Ishikawa (cell line): ENCODE measurements around the gene ZCCHC7.

Source experiments
- CEBPB ChIP-seq: IDR thresholded peaks from 2 replicates; pipeline ENCODE4 v1.6.1; 2012
- CREB1 ChIP-seq: IDR thresholded peaks from 2 replicates; pipeline ENCODE4 v1.6.1; 2012; ENCODE audit warnings: low read depth
- EGR1 ChIP-seq: IDR thresholded peaks from 2 replicates; pipeline ENCODE4 v1.6.1; 2012
- EP300 ChIP-seq: IDR thresholded peaks from 2 replicates; pipeline ENCODE4 v1.6.1; 2012; ENCODE audit warnings: borderline replicate concordance
- FOXM1 ChIP-seq: IDR thresholded peaks from 2 replicates; pipeline ENCODE4 v1.6.1; 2012; ENCODE audit warnings: low read depth, borderline replicate concordance
- MAX ChIP-seq: IDR thresholded peaks from 2 replicates; pipeline ENCODE4 v1.6.1; 2012
- NFIC ChIP-seq: IDR thresholded peaks from 2 replicates; pipeline ENCODE4 v1.6.1; 2012
- RAD21 ChIP-seq: IDR thresholded peaks from 2 replicates; pipeline ENCODE4 v1.6.1; 2012; ENCODE audit warnings: low read depth
- REST ChIP-seq: IDR thresholded peaks from 2 replicates; pipeline ENCODE4 v1.6.1; 2012; ENCODE audit warnings: low read depth, mild to moderate bottlenecking
- TAF1 ChIP-seq: IDR thresholded peaks from 2 replicates; pipeline ENCODE4 v1.6.1; 2012; ENCODE audit warnings: low read depth, mild to moderate bottlenecking
- TCF12 ChIP-seq: IDR thresholded peaks from 2 replicates; pipeline ENCODE4 v1.6.1; 2012; ENCODE audit warnings: low read depth
- TEAD4 ChIP-seq: IDR thresholded peaks from 2 replicates; pipeline ENCODE4 v1.6.1; 2012
- USF1 ChIP-seq: IDR thresholded peaks from 2 replicates; pipeline ENCODE4 v1.6.1; 2012
- YY1 ChIP-seq: IDR thresholded peaks from 2 replicates; pipeline ENCODE4 v1.6.1; 2012; ENCODE audit warnings: low read depth
- ZBTB7A ChIP-seq: IDR thresholded peaks from 2 replicates; pipeline ENCODE4 v1.6.1; 2012; ENCODE audit warnings: low read depth

Gene ZCCHC7

GRCh38 chr9:37363124-37363523 is 242.8 kb downstream of the ZCCHC7 start:
- TF ChIP-seq TCF12 (no peak), MAX (no peak), RAD21 (no peak), YY1 (no peak), EP300 (no peak), TEAD4 (no peak)

- TF ChIP-seq YY1 = no peak
- no peak for TF ChIP-seq USF1
- TF ChIP-seq EGR1 = no peak
- TF ChIP-seq CREB1 = no peak
- no peak for TF ChIP-seq REST
- no peak for TF ChIP-seq NFIC
- no peak for TF ChIP-seq TEAD4
- TF ChIP-seq TCF12 = no peak
- no peak for TF ChIP-seq RAD21
- TF ChIP-seq EP300 = no peak
- TF ChIP-seq FOXM1 = no peak
- no peak for TF ChIP-seq ZBTB7A
- no peak for TF ChIP-seq CEBPB
- TF ChIP-seq TAF1 = no peak
- no peak for TF ChIP-seq MAX
Measured at GRCh38 chr9:37364136-37364535, 243.8 kb downstream of the ZCCHC7 start.

- TF ChIP-seq RAD21 (peak; percentile 57), USF1 (no peak)
Measured at GRCh38 chr9:37364751-37365360, 244.5 kb downstream of the ZCCHC7 start.

- TF ChIP-seq TEAD4 (no peak), USF1 (no peak), EGR1 (no peak), MAX (no peak), FOXM1 (no peak), CEBPB (no peak), NFIC (no peak), RAD21 (no peak), ZBTB7A (no peak), TAF1 (no peak), TCF12 (no peak), YY1 (no peak), EP300 (no peak)
Measured at GRCh38 chr9:37369671-37370070, 249.3 kb downstream of the ZCCHC7 start.

- no peak for TF ChIP-seq EGR1
Measured at GRCh38 chr9:37370282-37370681, 249.9 kb downstream of the ZCCHC7 start.

GRCh38 chr9:37370968-37371563 is 250.7 kb downstream of the ZCCHC7 start:
- no peak for TF ChIP-seq USF1

GRCh38 chr9:37371565-37372464 is 251.4 kb downstream of the ZCCHC7 start:
- TF ChIP-seq TCF12 = no peak
